SK-N-SH (cell line): ENCODE data around the gene MARCHF7. TPM values are rescaled to one million over a fixed set of nuclear protein-coding genes. Genes with fewer than 3 reads are reported as not detected.

Source experiments
- CTCF ChIA-PET: fragments of 300-600, 350-600 bp; formaldehyde crosslinking; extraction: SDS; loops from one replicate; lab custom pipeline; 2021; lab: Yijun Ruan, JAX
- POLR2A ChIA-PET: fragments of 350-600 bp; sonication (Branson Sonifier 250); formaldehyde crosslinking; extraction: SDS; loops from one replicate; lab custom pipeline; 2020; ENCODE audit warnings: antibody characterized with exemption, inconsistent platforms; lab: Yijun Ruan, JAX
- DNase-seq: peaks from one replicate; pipeline ENCODE4 v3.0.0; 2012
- H2AFZ ChIP-seq: fragments of 200-600 bp; sonication (generic); 2 replicates; pipeline ENCODE4 v1.8.1; 2016; ENCODE audit warnings: antibody characterized with exemption, mild to moderate bottlenecking, low read depth
- H3F3A ChIP-seq: fragments of 200-600 bp; sonication (generic); replicated peaks from 2 replicates; pipeline ENCODE3; 2016; ENCODE audit warnings: antibody characterized with exemption, mild to moderate bottlenecking; ENCODE audit not compliant: insufficient read depth
- H3K27ac ChIP-seq, 2 experiments: fragments of 200-500 bp in 1 of 2; fragments of 200-600 bp in 1 of 2; sonication (Bioruptor generic) in 1 of 2; sonication (generic), shearing (Covaris generic) in 1 of 2; 2 replicates each; pipeline versions ENCODE4 v1.5.1 to v1.6.1; 2014 to 2016; ENCODE audit warnings: low read depth in 2 of 2, inconsistent platforms in 1 of 2, low read length in 1 of 2, mild to moderate bottlenecking in 1 of 2, mixed read lengths in 1 of 2
- H3K27me3 ChIP-seq: fragments of 200-600 bp; sonication (generic), shearing (Covaris generic); 2 replicates; pipeline ENCODE4 v1.6.1; 2016; ENCODE audit warnings: mixed run types; ENCODE audit not compliant: insufficient read depth
- H3K36me3 ChIP-seq, 2 experiments: fragments of 200-500 bp in 1 of 2; fragments of 200-600 bp in 1 of 2; sonication (Bioruptor generic) in 1 of 2; sonication (generic) in 1 of 2; replicated peaks in 1 of 2; 2 replicates each; pipeline versions ENCODE3 to v1.5.1; 2014 to 2016; ENCODE audit warnings: low read length in 1 of 2, mild to moderate bottlenecking in 1 of 2; ENCODE audit not compliant: insufficient read depth in 2 of 2, control insufficient read depth in 1 of 2
- H3K4me1 ChIP-seq, 2 experiments: fragments of 200-500 bp in 1 of 2; fragments of 200-600 bp in 1 of 2; sonication (Bioruptor generic) in 1 of 2; sonication (generic), shearing (Covaris generic) in 1 of 2; 2 replicates each; pipeline versions ENCODE4 v1.5.1 to v1.6.1; 2014 to 2016; ENCODE audit warnings: low read depth in 1 of 2, low read length in 1 of 2, mixed run types in 1 of 2; ENCODE audit not compliant: insufficient read depth in 2 of 2, control insufficient read depth in 1 of 2
- H3K4me2 ChIP-seq: fragments of 200-600 bp; sonication (generic), shearing (Covaris generic); 2 replicates; pipeline ENCODE4 v1.6.1; 2017; ENCODE audit warnings: mixed run types
- H3K4me3 ChIP-seq, 2 experiments: fragments of 200-500 bp in 1 of 2; fragments of 200-600 bp in 1 of 2; sonication (Bioruptor generic) in 1 of 2; sonication (generic), shearing (Covaris generic) in 1 of 2; 2 replicates each; pipeline versions ENCODE4 v1.5.1 to v1.8.1; 2014 to 2016; ENCODE audit warnings: low read depth in 2 of 2, inconsistent platforms in 1 of 2, low read length in 1 of 2, mild to moderate bottlenecking in 1 of 2, mixed read lengths in 1 of 2, moderate library complexity in 1 of 2
- H3K79me2 ChIP-seq: fragments of 200-600 bp; sonication (generic); 2 replicates; pipeline ENCODE4 v1.8.1; 2017; ENCODE audit warnings: mild to moderate bottlenecking; ENCODE audit not compliant: insufficient read depth
- H3K9ac ChIP-seq: fragments of 200-600 bp; sonication (generic); 2 replicates; pipeline ENCODE4 v1.6.1; 2017; ENCODE audit warnings: mixed run types
- H3K9me2 ChIP-seq: fragments of 200-600 bp; sonication (generic); 2 replicates; pipeline ENCODE4 v1.6.1; 2017; ENCODE audit warnings: mixed run types
- H3K9me3 ChIP-seq: fragments of 200-600 bp; sonication (generic); 2 replicates; pipeline ENCODE4 v1.6.1; 2017; ENCODE audit warnings: mixed run types, mild to moderate bottlenecking, moderate library complexity
- H4K20me1 ChIP-seq: fragments of 200-600 bp; sonication (generic); 2 replicates; pipeline ENCODE4 v1.6.1; 2017; ENCODE audit warnings: mild to moderate bottlenecking, mixed run types; ENCODE audit not compliant: insufficient read depth
- CHD2 ChIP-seq: fragments of 150-350 bp; IDR thresholded peaks from 2 replicates; pipeline ENCODE4 v1.6.1; 2018; ENCODE audit warnings: low read length; ENCODE audit not compliant: partially characterized antibody
- EZH2phosphoT487 ChIP-seq: fragments of 200-600 bp; sonication (generic); IDR thresholded peaks from 2 replicates; pipeline ENCODE4 v1.6.1; 2017; ENCODE audit warnings: low read depth, mixed run types, mild to moderate bottlenecking, antibody characterized with exemption, moderate library complexity, borderline replicate concordance
- FOSL2 ChIP-seq: IDR thresholded peaks from 2 replicates; pipeline ENCODE4 v1.4.0; 2012; ENCODE audit warnings: low read depth, mild to moderate bottlenecking, moderate library complexity, borderline replicate concordance
- FOXJ3 ChIP-seq: sonication (generic); formaldehyde crosslinking; IDR thresholded peaks from 2 replicates; pipeline ENCODE4 v1.5.1; 2020; ENCODE audit warnings: mild to moderate bottlenecking, missing genetic modification reagents
- FOXM1 ChIP-seq: IDR thresholded peaks from 2 replicates; pipeline ENCODE4 v1.4.0; 2012; ENCODE audit warnings: low read depth, mild to moderate bottlenecking
- GATA2 ChIP-seq: sonication (generic); formaldehyde crosslinking; IDR thresholded peaks from 2 replicates; pipeline ENCODE4 v1.5.0; 2020; ENCODE audit warnings: mild to moderate bottlenecking, missing genetic modification reagents
- IRF3 ChIP-seq: fragments of 150-350 bp; IDR thresholded peaks from 2 replicates; pipeline ENCODE4 v1.6.1; 2016; ENCODE audit warnings: mild to moderate bottlenecking, low read depth, low read length
- MAX ChIP-seq: IDR thresholded peaks from 2 replicates; pipeline ENCODE4 v1.4.0; 2012; ENCODE audit warnings: low read depth
- MEF2A ChIP-seq: IDR thresholded peaks from 2 replicates; pipeline ENCODE4 v1.4.0; 2012; ENCODE audit warnings: low read depth, borderline replicate concordance
- NRF1 ChIP-seq: IDR thresholded peaks from 2 replicates; pipeline ENCODE4 v1.6.1; 2012; ENCODE audit warnings: low read depth, mild to moderate bottlenecking, low read length
- PBX3 ChIP-seq: IDR thresholded peaks from 2 replicates; pipeline ENCODE4; 2012
- POLR2AphosphoS5 ChIP-seq: IDR thresholded peaks from 2 replicates; pipeline ENCODE4 v1.6.1; 2012; ENCODE audit warnings: low read depth, low read length
- RCOR1 ChIP-seq: fragments of 150-350 bp; IDR thresholded peaks from 2 replicates; pipeline ENCODE4 v1.6.1; 2017; ENCODE audit warnings: antibody characterized with exemption, low read length
- RFX5 ChIP-seq: IDR thresholded peaks from 2 replicates; pipeline ENCODE4 v1.6.1; 2012; ENCODE audit warnings: mild to moderate bottlenecking, improper control_type of control experiment, low read length
- TAF1 ChIP-seq: IDR thresholded peaks from 2 replicates; pipeline ENCODE4 v1.6.1; 2012; ENCODE audit warnings: low read depth, mild to moderate bottlenecking, low read length, moderate library complexity, borderline replicate concordance
- TCF12 ChIP-seq: IDR thresholded peaks from 2 replicates; pipeline ENCODE4 v1.4.0; 2012
- YY1 ChIP-seq: IDR thresholded peaks from 2 replicates; pipeline ENCODE4 v1.4.0; 2012; ENCODE audit warnings: low read depth, mild to moderate bottlenecking
- WGBS: methylation state at CpG from one replicate; pipeline ENCODE4 v1.1.6; 2017; ENCODE audit warnings: low lambda C conversion rate; 5-methylcytosine and 5-hydroxymethylcytosine counted together
- polyA plus RNA-seq, 3 experiments: library from polyadenylated mRNA; depleted of rRNA; stranded (reverse); fragments of >200 nt; gene quantifications; 2 replicates each; pipeline ENCODE4 v1.2.3, GENCODE V29; 2012
- TF ChIP-seq, protein P1 (sequence below): IDR thresholded peaks from 2 replicates; pipeline ENCODE4 v1.4.0; 2012; ENCODE audit warnings: low read depth, borderline replicate concordance
- TF ChIP-seq, protein P2 (sequence below): IDR thresholded peaks from 2 replicates; pipeline ENCODE4 v1.4.0; 2012; ENCODE audit warnings: low read depth, borderline replicate concordance

Gene MARCHF7
- polyA plus RNA-seq, 1 of the 3 experiments (the other 2 are of a cell fraction), result 20.3 TPM

DNA sequence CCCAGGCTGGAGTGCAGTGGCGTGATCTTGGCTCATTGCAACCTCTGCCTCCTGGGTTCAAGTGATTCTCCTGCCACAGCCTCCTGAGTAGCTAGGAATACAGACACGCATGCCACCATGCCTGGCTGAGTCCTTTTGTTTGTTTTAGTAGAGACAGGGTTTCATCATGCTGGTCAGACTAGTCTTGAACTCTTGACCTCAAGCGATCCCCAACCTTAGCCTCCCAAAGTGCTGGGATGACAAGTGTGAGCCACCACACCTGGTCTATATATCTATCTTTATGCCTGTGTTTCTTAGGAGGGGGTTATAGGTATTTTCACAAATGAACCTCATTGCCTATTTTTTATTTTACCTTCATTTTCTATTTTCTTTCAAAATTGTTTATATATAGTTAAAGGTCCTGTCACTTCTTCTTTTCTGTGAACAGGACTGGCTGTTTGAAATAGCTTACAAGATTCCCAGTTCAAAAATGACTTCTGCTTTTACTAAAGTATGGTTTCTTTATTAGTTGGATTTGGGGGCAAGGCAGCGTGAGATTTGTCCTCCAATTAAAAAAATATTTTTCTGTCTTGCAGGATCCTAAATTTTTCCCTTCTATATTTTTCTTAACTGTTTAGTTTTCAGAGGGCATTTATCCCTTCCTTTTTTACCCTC, 16.4 kb upstream of the MARCHF7 start:
- DNase-seq, result no peak

More for the DNA sequence above, 16.4 kb upstream of the MARCHF7 start:
- Histone ChIP-seq H4K20me1 (no peaks in the 10 kb centered on the region), H3K27ac (no peak overlapping the region), H3F3A (no peaks in the 10 kb centered on the region), H2AFZ (no peak overlapping the region), H3K4me1 (no peaks in the 10 kb centered on the region), H3K9me3 (no peaks in the 10 kb centered on the region), H3K4me2 (no peak overlapping the region), H3K79me2 (no peaks in the 10 kb centered on the region; the same call in 1 of the 2 replicates), H3K4me3 (no peak overlapping the region), H3K36me3 (no peaks in the 10 kb centered on the region), H3K9ac (no peak overlapping the region), H3K27me3 (no peaks in the 10 kb centered on the region), H3K9me2 (no peaks in the 10 kb centered on the region)
- 99% methylated on average over 4 of the region's 4 CpGs for WGBS
- no peak for TF ChIP-seq TCF12
- TF ChIP-seq MEF2A, result no peak
- no peak for TF ChIP-seq PBX3
- TF ChIP-seq CHD2, result no peak
- no peak for TF ChIP-seq FOXJ3
- TF ChIP-seq, protein P1, sequence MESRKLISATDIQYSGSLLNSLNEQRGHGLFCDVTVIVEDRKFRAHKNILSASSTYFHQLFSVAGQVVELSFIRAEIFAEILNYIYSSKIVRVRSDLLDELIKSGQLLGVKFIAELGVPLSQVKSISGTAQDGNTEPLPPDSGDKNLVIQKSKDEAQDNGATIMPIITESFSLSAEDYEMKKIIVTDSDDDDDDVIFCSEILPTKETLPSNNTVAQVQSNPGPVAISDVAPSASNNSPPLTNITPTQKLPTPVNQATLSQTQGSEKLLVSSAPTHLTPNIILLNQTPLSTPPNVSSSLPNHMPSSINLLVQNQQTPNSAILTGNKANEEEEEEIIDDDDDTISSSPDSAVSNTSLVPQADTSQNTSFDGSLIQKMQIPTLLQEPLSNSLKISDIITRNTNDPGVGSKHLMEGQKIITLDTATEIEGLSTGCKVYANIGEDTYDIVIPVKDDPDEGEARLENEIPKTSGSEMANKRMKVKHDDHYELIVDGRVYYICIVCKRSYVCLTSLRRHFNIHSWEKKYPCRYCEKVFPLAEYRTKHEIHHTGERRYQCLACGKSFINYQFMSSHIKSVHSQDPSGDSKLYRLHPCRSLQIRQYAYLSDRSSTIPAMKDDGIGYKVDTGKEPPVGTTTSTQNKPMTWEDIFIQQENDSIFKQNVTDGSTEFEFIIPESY, result no peak
- no peak for TF ChIP-seq MAX
- no peak for TF ChIP-seq YY1
- no peak for TF ChIP-seq TAF1
- TF ChIP-seq RFX5, result no peak
- TF ChIP-seq IRF3, result no peak
- no peak for TF ChIP-seq RCOR1
- TF ChIP-seq NRF1, result no peak
- TF ChIP-seq GATA2 (CRISPR knock-in tag), result no peak
- TF ChIP-seq EZH2phosphoT487, result no peak
- TF ChIP-seq FOSL2, result no peak
- no peak for TF ChIP-seq FOXM1
- no peak for TF ChIP-seq POLR2AphosphoS5
- TF ChIP-seq, protein P2, sequence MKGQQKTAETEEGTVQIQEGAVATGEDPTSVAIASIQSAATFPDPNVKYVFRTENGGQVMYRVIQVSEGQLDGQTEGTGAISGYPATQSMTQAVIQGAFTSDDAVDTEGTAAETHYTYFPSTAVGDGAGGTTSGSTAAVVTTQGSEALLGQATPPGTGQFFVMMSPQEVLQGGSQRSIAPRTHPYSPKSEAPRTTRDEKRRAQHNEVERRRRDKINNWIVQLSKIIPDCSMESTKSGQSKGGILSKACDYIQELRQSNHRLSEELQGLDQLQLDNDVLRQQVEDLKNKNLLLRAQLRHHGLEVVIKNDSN, result no peak
- ChIA-PET POLR2A (no interaction called here), CTCF (no interaction called here)
